8988T (cell line): ENCODE results near the gene OXCT1.

Experiments used
- DNase-seq: peaks from one replicate; pipeline ENCODE4 v3.0.0; 2011

Gene OXCT1

GRCh38 chr5:41707853-41708603 is 162.2 kb downstream of the OXCT1 start:
- DNase-seq = no peak

- DNase-seq = no peak
Observed at GRCh38 chr5:41695920-41696582, 174.2 kb downstream of the OXCT1 start.

GRCh38 chr5:41686767-41687166 is 183.5 kb downstream of the OXCT1 start:
- no peak for DNase-seq

- no peak for DNase-seq
Observed at GRCh38 chr5:41686191-41686590, 184.0 kb downstream of the OXCT1 start.

- DNase-seq = no peak
Observed at GRCh38 chr5:41683181-41683580, 187.0 kb downstream of the OXCT1 start.

GRCh38 chr5:41682641-41683040 is 187.6 kb downstream of the OXCT1 start:
- no peak for DNase-seq

GRCh38 chr5:41681840-41682239 is 188.4 kb downstream of the OXCT1 start:
- DNase-seq = no peak
